Tibial artery (tissue), 4 donors: ENCODE measurements around the gene BNC2.

Source experiments
- DNase-seq, 2 donors: peaks; one replicate each; pipeline ENCODE4 v3.0.0-alpha.2; 2019
- H3K27ac ChIP-seq, 2 donors: fragments of 200-600 bp; sonication (generic) in 1 of 2; 1 replicate in 1 of 2; 2 replicates in 1 of 2; pipeline ENCODE4 v1.5.1; 2018 to 2019; ENCODE audit warnings: mild to moderate bottlenecking in 1 of 2
- H3K27me3 ChIP-seq, 2 donors: fragments of 200-600 bp; sonication (generic) in 1 of 2; one replicate each; pipeline versions ENCODE4 v1.5.1 to v1.6.0; 2016 to 2019
- H3K36me3 ChIP-seq, 3 donors: fragments of 200-600 bp; sonication (generic) in 2 of 3; one replicate each; pipeline ENCODE4 v1.5.1; 2016 to 2019; ENCODE audit warnings: mild to moderate bottlenecking in 2 of 3
- H3K4me1 ChIP-seq, 4 donors: fragments of 200-600 bp; sonication (generic) in 2 of 4; 1 replicate in 3 of 4; 2 replicates in 1 of 4; pipeline ENCODE4 v1.5.1; 2016 to 2019
- H3K4me3 ChIP-seq, 2 donors: fragments of 200-600 bp; sonication (generic) in 1 of 2; 1 replicate in 1 of 2; 2 replicates in 1 of 2; pipeline ENCODE4 v1.5.1; 2018 to 2019; ENCODE audit warnings: mild to moderate bottlenecking in 2 of 2
- H3K9me3 ChIP-seq, 3 donors: fragments of 200-600 bp; sonication (generic) in 1 of 3; one replicate each; pipeline ENCODE4 v1.5.1; 2016 to 2019
- CTCF ChIP-seq, 2 experiments: fragments of 200-600 bp in 1 of 2; fragments of 450-650 bp in 1 of 2; IDR thresholded peaks; one replicate each; pipeline ENCODE4 v1.5.1; 2017 to 2019; ENCODE audit warnings: antibody characterized with exemption in 2 of 2, mild to moderate bottlenecking in 1 of 2, moderate library complexity in 1 of 2
- intact Hi-C: fragments of 100-400 bp; cut with DNase I; formaldehyde crosslinking; loops from one replicate; pipeline ENCODE4 v1.15.0; 2023; ENCODE audit warnings: low total_unique reads

BNC2 gene

GRCh38 chr9:16555802-16556201, 314.7 kb downstream of the BNC2 start:
- TF ChIP-seq CTCF (IDR thresholded peaks at IDR 0.05) = no peak
- no peak for DNase-seq
- peaks cover 0 to 11% (median 4%) of the 10 kb centered on the region in 3 donors for H3K36me3 ChIP-seq
- H3K27me3 ChIP-seq = no peaks in the 10 kb centered on the region
- no peak overlapping the region for H3K27ac ChIP-seq
- H3K9me3 ChIP-seq = no peaks in the 10 kb centered on the region
- H3K4me1 ChIP-seq = no peaks in the 10 kb centered on the region
- intact Hi-C loops = loop anchor here (10.0 kb wide), 1 partner anchor 61 kb away; no protein-coding TSS in a partner anchor
- no peak overlapping the region for H3K4me3 ChIP-seq

- Histone ChIP-seq H3K36me3 (peaks cover 0 to 11% (median 4%) of the 10 kb centered on the region in 3 donors), H3K27ac (no peak overlapping the region), H3K9me3 (no peaks in the 10 kb centered on the region), H3K4me1 (no peaks in the 10 kb centered on the region), H3K4me3 (no peak overlapping the region), H3K27me3 (no peaks in the 10 kb centered on the region)
- intact Hi-C loops = loop anchor here (10.0 kb wide), 1 partner anchor 59 kb away; no protein-coding TSS in a partner anchor
- no peak for DNase-seq
- TF ChIP-seq CTCF (IDR thresholded peaks at IDR 0.05) = no peak
Measured at GRCh38 chr9:16553869-16554540, 316.5 kb downstream of the BNC2 start.

GRCh38 chr9:16552252-16552651, 318.2 kb downstream of the BNC2 start:
- no peak for TF ChIP-seq CTCF (IDR thresholded peaks at IDR 0.05)
- Histone ChIP-seq H3K9me3 (no peaks in the 10 kb centered on the region), H3K36me3 (peaks cover 0 to 11% (median 4%) of the 10 kb centered on the region in 3 donors), H3K4me3 (no peak overlapping the region), H3K27me3 (no peaks in the 10 kb centered on the region), H3K27ac (no peak overlapping the region), H3K4me1 (no peaks in the 10 kb centered on the region)
- no peak for DNase-seq
- intact Hi-C loops = loop anchor here (10.0 kb wide), 1 partner anchor 57 kb away; no protein-coding TSS in a partner anchor

GRCh38 chr9:16551692-16552091, 318.8 kb downstream of the BNC2 start:
- Histone ChIP-seq H3K9me3 (no peaks in the 10 kb centered on the region), H3K36me3 (peaks cover 0 to 11% (median 4%) of the 10 kb centered on the region in 3 donors), H3K27ac (no peak overlapping the region), H3K4me1 (no peaks in the 10 kb centered on the region), H3K4me3 (no peak overlapping the region), H3K27me3 (no peaks in the 10 kb centered on the region)
- intact Hi-C loops = loop anchor here (10.0 kb wide), 1 partner anchor 57 kb away; no protein-coding TSS in a partner anchor
- TF ChIP-seq CTCF (IDR thresholded peaks at IDR 0.05) = no peak
- no peak for DNase-seq

GRCh38 chr9:16545639-16546038, 324.8 kb downstream of the BNC2 start:
- Histone ChIP-seq H3K4me3 (no peak overlapping the region), H3K4me1 (peaks cover 0 to 10% (median 0%) of the 10 kb centered on the region in 4 donors), H3K9me3 (no peaks in the 10 kb centered on the region), H3K36me3 (no peaks in the 10 kb centered on the region), H3K27ac (no peak overlapping the region), H3K27me3 (no peaks in the 10 kb centered on the region)
- TF ChIP-seq CTCF (IDR thresholded peaks at IDR 0.05) = no peak
- intact Hi-C loops = no loop called here
- DNase-seq = no peak
